Endothelial cell (in vitro differentiated cells): ENCODE results near the gene DHRS1. TPM values are rescaled to one million over a fixed set of nuclear protein-coding genes. Genes with fewer than 3 reads are reported as not detected.

Experiments
- DNase-seq: peaks from one replicate; pipeline ENCODE4 v3.0.0; 2021; ENCODE audit warnings: low spot score
- H3K27ac Mint-ChIP-seq: one replicate; pipeline ENCODE4 v1.8.0; 2021; ENCODE audit warnings: mixed read lengths, inconsistent platforms; ENCODE audit not compliant: unreplicated experiment
- H3K27me3 Mint-ChIP-seq: one replicate; pipeline ENCODE4 v1.8.0; 2021; ENCODE audit warnings: mild to moderate bottlenecking, moderate library complexity, mixed read lengths, inconsistent platforms; ENCODE audit not compliant: unreplicated experiment
- H3K36me3 Mint-ChIP-seq: one replicate; pipeline ENCODE4 v1.8.0; 2021; ENCODE audit warnings: mild to moderate bottlenecking, low read depth, mixed read lengths, inconsistent platforms; ENCODE audit not compliant: unreplicated experiment
- H3K4me1 Mint-ChIP-seq: one replicate; pipeline ENCODE4 v1.8.0; 2021; ENCODE audit warnings: mild to moderate bottlenecking, mixed read lengths, inconsistent platforms; ENCODE audit not compliant: unreplicated experiment
- H3K4me3 Mint-ChIP-seq: one replicate; pipeline ENCODE4 v1.8.0; 2021; ENCODE audit warnings: mild to moderate bottlenecking, mixed read lengths, inconsistent platforms; ENCODE audit not compliant: unreplicated experiment
- H3K9me3 Mint-ChIP-seq: one replicate; pipeline ENCODE4 v1.8.0; 2021; ENCODE audit warnings: mixed read lengths, inconsistent platforms; ENCODE audit not compliant: unreplicated experiment
- CTCF ChIP-seq: fragments of 200-600 bp; sonication (generic); IDR thresholded peaks from one replicate; pipeline ENCODE4 v1.5.0; 2021; ENCODE audit warnings: antibody characterized with exemption; ENCODE audit not compliant: unreplicated experiment
- total RNA-seq: library from RNA; stranded (reverse); fragmentation: NEBNext Ultra II Directional; extraction: Animal tissue kit (Norgen Biotek cat#: 25700); gene quantifications from one replicate; pipeline ENCODE4 v1.2.1, GENCODE V29; 2021; ENCODE audit not compliant: unreplicated experiment

DHRS1 gene
- total RNA-seq, 1 donor from 2014 or later: 17.7 TPM

GRCh38 chr14:24327303-24327702, 27.7 kb upstream of the DHRS1 start:
- H3K27me3 Mint-ChIP-seq: peaks cover 18% of the 10 kb centered on the region
- no peaks in the 10 kb centered on the region for H3K9me3 Mint-ChIP-seq
- DNase-seq: no peak
- no peak for TF ChIP-seq CTCF
- H3K27ac Mint-ChIP-seq: no peak overlapping the region
- peak overlapping the region; percentile 45 for H3K4me3 Mint-ChIP-seq
- peaks cover 42% of the 10 kb centered on the region for H3K36me3 Mint-ChIP-seq
- H3K4me1 Mint-ChIP-seq: peaks cover 32% of the 10 kb centered on the region

GRCh38 chr14:24325963-24326362, 26.4 kb upstream of the DHRS1 start:
- no peak for DNase-seq
- Mint-ChIP-seq H3K27ac (no peak overlapping the region), H3K36me3 (peaks cover 47% of the 10 kb centered on the region), H3K9me3 (no peaks in the 10 kb centered on the region), H3K4me1 (peaks cover 28% of the 10 kb centered on the region), H3K27me3 (peaks cover 19% of the 10 kb centered on the region), H3K4me3 (no peak overlapping the region)
- TF ChIP-seq CTCF: no peak

GRCh38 chr14:24325041-24325530, 25.5 kb upstream of the DHRS1 start:
- DNase-seq: no peak
- Mint-ChIP-seq H3K4me1 (peaks cover 21% of the 10 kb centered on the region), H3K27me3 (peaks cover 13% of the 10 kb centered on the region), H3K9me3 (no peaks in the 10 kb centered on the region), H3K4me3 (peak overlapping the region; percentile 57), H3K36me3 (peaks cover 43% of the 10 kb centered on the region), H3K27ac (peak overlapping the region; percentile 13)
- TF ChIP-seq CTCF: no peak

- TF ChIP-seq CTCF: no peak
- DNase-seq: no peak
- Mint-ChIP-seq H3K4me3 (peak overlapping the region; percentile 13), H3K27me3 (peaks cover 16% of the 10 kb centered on the region), H3K27ac (no peak overlapping the region), H3K9me3 (no peaks in the 10 kb centered on the region), H3K36me3 (peaks cover 48% of the 10 kb centered on the region), H3K4me1 (peaks cover 17% of the 10 kb centered on the region)
These were observed 24.4 kb upstream of the DHRS1 start for GRCh38 chr14:24324024-24324423.

- Mint-ChIP-seq H3K27ac (peak overlapping the region; percentile 42), H3K36me3 (peaks cover 53% of the 10 kb centered on the region), H3K27me3 (peaks cover 15% of the 10 kb centered on the region), H3K4me3 (no peak overlapping the region), H3K9me3 (no peaks in the 10 kb centered on the region), H3K4me1 (peaks cover 12% of the 10 kb centered on the region)
- no peak for DNase-seq
- TF ChIP-seq CTCF: no peak
These were observed 23.8 kb upstream of the DHRS1 start for GRCh38 chr14:24323341-24323740.
